Measurements from ENCODE around the gene NUDT4.

DNA sequence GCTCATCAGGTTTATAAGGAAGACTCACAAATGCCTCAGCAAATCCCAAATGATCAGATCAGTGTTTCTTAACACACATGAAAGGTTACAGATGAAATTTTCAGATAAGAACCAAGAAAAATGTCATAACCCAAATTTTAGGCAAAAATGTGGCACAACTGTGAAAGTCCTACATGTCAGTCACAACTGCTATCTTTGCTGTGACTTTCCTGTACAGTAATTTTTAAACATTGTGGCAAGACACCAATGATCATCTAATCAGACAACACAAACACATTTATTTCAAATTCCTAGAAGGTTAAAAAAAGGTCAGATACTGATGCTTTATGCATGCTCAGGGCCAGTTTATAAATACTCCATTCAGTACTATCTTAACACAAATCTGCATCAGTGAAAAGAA is 31.1 kb downstream of the NUDT4 start:
- TF ChIP-seq CTCF (conservative IDR thresholded peaks at IDR 0.05; ENCODE audit: low read depth, low read length): no peak
- no peak for TF ChIP-seq POLR2A (IDR thresholded peaks at IDR 0.05; ENCODE audit: low read depth, low read length)
- no peak for TF ChIP-seq BHLHE40 (IDR thresholded peaks at IDR 0.05; ENCODE audit: low read depth, low read length)
- TF ChIP-seq MAFK (IDR thresholded peaks at IDR 0.05; ENCODE audit: low read depth, low read length): no peak
- no peak for TF ChIP-seq RFX5 (IDR thresholded peaks at IDR 0.05; ENCODE audit: low read depth, low read length)
- no peak for TF ChIP-seq RAD21 (IDR thresholded peaks at IDR 0.05; ENCODE audit: low read length)
- no peak for TF ChIP-seq MXI1 (IDR thresholded peaks at IDR 0.05; ENCODE audit: borderline replicate concordance, low read depth, low read length)
- TF ChIP-seq, protein P1, sequence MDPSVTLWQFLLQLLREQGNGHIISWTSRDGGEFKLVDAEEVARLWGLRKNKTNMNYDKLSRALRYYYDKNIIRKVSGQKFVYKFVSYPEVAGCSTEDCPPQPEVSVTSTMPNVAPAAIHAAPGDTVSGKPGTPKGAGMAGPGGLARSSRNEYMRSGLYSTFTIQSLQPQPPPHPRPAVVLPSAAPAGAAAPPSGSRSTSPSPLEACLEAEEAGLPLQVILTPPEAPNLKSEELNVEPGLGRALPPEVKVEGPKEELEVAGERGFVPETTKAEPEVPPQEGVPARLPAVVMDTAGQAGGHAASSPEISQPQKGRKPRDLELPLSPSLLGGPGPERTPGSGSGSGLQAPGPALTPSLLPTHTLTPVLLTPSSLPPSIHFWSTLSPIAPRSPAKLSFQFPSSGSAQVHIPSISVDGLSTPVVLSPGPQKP (IDR thresholded peaks at IDR 0.05; ENCODE audit: borderline replicate concordance, low read depth, low read length): no peak
- no peak for TF ChIP-seq MAZ (IDR thresholded peaks at IDR 0.05; ENCODE audit: borderline replicate concordance, low read depth, low read length)
- TF ChIP-seq, protein P2, sequence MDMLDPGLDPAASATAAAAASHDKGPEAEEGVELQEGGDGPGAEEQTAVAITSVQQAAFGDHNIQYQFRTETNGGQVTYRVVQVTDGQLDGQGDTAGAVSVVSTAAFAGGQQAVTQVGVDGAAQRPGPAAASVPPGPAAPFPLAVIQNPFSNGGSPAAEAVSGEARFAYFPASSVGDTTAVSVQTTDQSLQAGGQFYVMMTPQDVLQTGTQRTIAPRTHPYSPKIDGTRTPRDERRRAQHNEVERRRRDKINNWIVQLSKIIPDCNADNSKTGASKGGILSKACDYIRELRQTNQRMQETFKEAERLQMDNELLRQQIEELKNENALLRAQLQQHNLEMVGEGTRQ (IDR thresholded peaks at IDR 0.05; ENCODE audit: low read depth, low read length): no peak
- no peak for TF ChIP-seq CEBPB (IDR thresholded peaks at IDR 0.05; ENCODE audit: low read depth, low read length)
- no peak for TF ChIP-seq FOS (IDR thresholded peaks at IDR 0.05; ENCODE audit: low read depth, low read length)
- no peak for TF ChIP-seq NFE2L2 (IDR thresholded peaks at IDR 0.05; ENCODE audit: low read depth, low read length)
- no peak for TF ChIP-seq RCOR1 (IDR thresholded peaks at IDR 0.05; ENCODE audit: insufficient replicate concordance, low read length)

Data from IMR-90 (cell line).